ENCODE data around the gene TUNAR. TPM values are rescaled to one million over a fixed set of nuclear protein-coding genes. Genes with fewer than 3 reads are reported as not detected.

TUNAR gene
- total RNA-seq, 2 experiments from 2014 or later: 0.17 to 0.54 TPM

GRCh38 chr14:95895720-95896119 lies 19.1 kb downstream of the TUNAR start:
- peak; percentile 81 for TF ChIP-seq CTCF (conservative IDR thresholded peaks at IDR 0.05; ENCODE audit: low read length)
- no peak for TF ChIP-seq EZH2phosphoT487 (IDR thresholded peaks at IDR 0.05; ENCODE audit: borderline replicate concordance, low read depth, low read length)
- Histone ChIP-seq H4K20me1 (ENCODE audit: insufficient read depth, low read length) (no peaks in the 10 kb centered on the region), H3K4me2 (ENCODE audit: low read length) (no peak overlapping the region), H3K4me3 (ENCODE audit: low read depth, low read length, poor library complexity, severe bottlenecking) (no peak overlapping the region), H3K9me2 (ENCODE audit: insufficient read depth, low read length) (no peaks in the 10 kb centered on the region), H3K9me3 (ENCODE audit: low read length) (no peaks in the 10 kb centered on the region), H3K4me1 (ENCODE audit: insufficient read depth, low read length, poor library complexity, severe bottlenecking) (peaks cover 32% of the 10 kb centered on the region), H3K27ac (ENCODE audit: low read depth, low read length, poor library complexity, severe bottlenecking) (no peak overlapping the region), H3K79me2 (ENCODE audit: insufficient read depth, low read depth, low read length) (no peaks in the 10 kb centered on the region), H3K36me3 (ENCODE audit: insufficient read depth, low read length) (no peaks in the 10 kb centered on the region), H2AFZ (ENCODE audit: low read length) (peak overlapping the region; percentile 3; the same call in 1 of the 2 replicates)
- DNase-seq (ENCODE audit: low spot score): peak; percentile 77
- no TSS peak for BruUV-seq (replicated peaks)
- intact Hi-C loops (cut with micrococcal nuclease; ENCODE audit: unreplicated experiment): no loop called here
- POLR2A ChIA-PET: interaction anchor here (1.1 kb wide), 1 partner anchor 25 kb away, joined by 3 read pairs; no protein-coding TSS in a partner anchor
- CTCF ChIA-PET (ENCODE audit: unreplicated experiment): no interaction called here

- H3K4me3 ChIP-seq (ENCODE audit: low read depth, low read length, poor library complexity, severe bottlenecking): no peak overlapping the region
- no peak for DNase-seq (ENCODE audit: low spot score)
- BruUV-seq (replicated peaks): no TSS peak
- no peaks in the 10 kb centered on the region for H3K36me3 ChIP-seq (ENCODE audit: insufficient read depth, low read length)
- no peaks in the 10 kb centered on the region for H3K9me3 ChIP-seq (ENCODE audit: low read length)
- no peak overlapping the region; the same call in 1 of the 2 replicates for H2AFZ ChIP-seq (ENCODE audit: low read length)
- no peak overlapping the region for H3K4me2 ChIP-seq (ENCODE audit: low read length)
- peaks cover 23% of the 10 kb centered on the region for H3K4me1 ChIP-seq (ENCODE audit: insufficient read depth, low read length, poor library complexity, severe bottlenecking)
- CTCF ChIA-PET (ENCODE audit: unreplicated experiment): no interaction called here
- TF ChIP-seq EZH2phosphoT487 (IDR thresholded peaks at IDR 0.05; ENCODE audit: borderline replicate concordance, low read depth, low read length): no peak
- no peak for TF ChIP-seq CTCF (conservative IDR thresholded peaks at IDR 0.05; ENCODE audit: low read length)
- H4K20me1 ChIP-seq (ENCODE audit: insufficient read depth, low read length): no peaks in the 10 kb centered on the region
- intact Hi-C loops (cut with micrococcal nuclease; ENCODE audit: unreplicated experiment): no loop called here
- no peaks in the 10 kb centered on the region for H3K9me2 ChIP-seq (ENCODE audit: insufficient read depth, low read length)
- no peak overlapping the region for H3K27ac ChIP-seq (ENCODE audit: low read depth, low read length, poor library complexity, severe bottlenecking)
- POLR2A ChIA-PET: interaction anchor here (1.1 kb wide), 1 partner anchor 24 kb away, joined by 3 read pairs; no protein-coding TSS in a partner anchor
- no peaks in the 10 kb centered on the region for H3K79me2 ChIP-seq (ENCODE audit: insufficient read depth, low read depth, low read length)
These were observed 20.0 kb downstream of the TUNAR start for GRCh38 chr14:95896498-95897135.

- CTCF ChIA-PET (ENCODE audit: unreplicated experiment): no interaction called here
- POLR2A ChIA-PET: no interaction called here
- Histone ChIP-seq H3K36me3 (ENCODE audit: insufficient read depth, low read length) (no peaks in the 10 kb centered on the region), H3K9me2 (ENCODE audit: insufficient read depth, low read length) (no peaks in the 10 kb centered on the region), H3K4me1 (ENCODE audit: insufficient read depth, low read length, poor library complexity, severe bottlenecking) (peaks cover 16% of the 10 kb centered on the region), H3K79me2 (ENCODE audit: insufficient read depth, low read depth, low read length) (no peaks in the 10 kb centered on the region), H3K4me2 (ENCODE audit: low read length) (no peak overlapping the region), H3K9me3 (ENCODE audit: low read length) (no peaks in the 10 kb centered on the region), H3K27ac (ENCODE audit: low read depth, low read length, poor library complexity, severe bottlenecking) (no peak overlapping the region), H2AFZ (ENCODE audit: low read length) (no peak overlapping the region), H4K20me1 (ENCODE audit: insufficient read depth, low read length) (no peaks in the 10 kb centered on the region), H3K4me3 (ENCODE audit: low read depth, low read length, poor library complexity, severe bottlenecking) (no peak overlapping the region)
- DNase-seq (ENCODE audit: low spot score): no peak
- BruUV-seq (replicated peaks): no TSS peak
- intact Hi-C loops (cut with micrococcal nuclease; ENCODE audit: unreplicated experiment): no loop called here
- no peak for TF ChIP-seq EZH2phosphoT487 (IDR thresholded peaks at IDR 0.05; ENCODE audit: borderline replicate concordance, low read depth, low read length)
- TF ChIP-seq CTCF (conservative IDR thresholded peaks at IDR 0.05; ENCODE audit: low read length): no peak
These were observed 20.6 kb downstream of the TUNAR start for GRCh38 chr14:95897280-95897679.

Data from OCI-LY7 (cell line).